ENCODE measurements around the gene NEK6.

DNA sequence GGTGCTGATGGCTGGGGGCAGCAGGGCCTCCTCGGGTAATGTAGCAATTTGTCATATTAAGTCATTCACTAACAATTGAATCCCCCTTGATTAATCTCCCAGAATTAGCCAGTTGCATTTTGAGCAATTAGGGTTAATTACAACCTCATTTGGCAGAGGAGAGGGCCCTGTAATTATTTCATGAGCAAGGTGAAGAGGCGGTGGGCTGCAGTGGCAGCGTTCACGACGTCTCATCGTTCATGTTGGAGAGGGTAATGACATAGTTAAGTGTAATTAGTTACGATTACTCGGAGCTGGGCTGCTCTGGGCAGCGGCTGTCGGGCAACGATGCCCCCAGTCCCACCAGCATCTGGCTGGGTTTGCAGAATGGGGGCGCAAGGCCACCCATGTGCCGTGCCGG lies 46.0 kb downstream of the NEK6 start:
- TF ChIP-seq, protein P1, sequence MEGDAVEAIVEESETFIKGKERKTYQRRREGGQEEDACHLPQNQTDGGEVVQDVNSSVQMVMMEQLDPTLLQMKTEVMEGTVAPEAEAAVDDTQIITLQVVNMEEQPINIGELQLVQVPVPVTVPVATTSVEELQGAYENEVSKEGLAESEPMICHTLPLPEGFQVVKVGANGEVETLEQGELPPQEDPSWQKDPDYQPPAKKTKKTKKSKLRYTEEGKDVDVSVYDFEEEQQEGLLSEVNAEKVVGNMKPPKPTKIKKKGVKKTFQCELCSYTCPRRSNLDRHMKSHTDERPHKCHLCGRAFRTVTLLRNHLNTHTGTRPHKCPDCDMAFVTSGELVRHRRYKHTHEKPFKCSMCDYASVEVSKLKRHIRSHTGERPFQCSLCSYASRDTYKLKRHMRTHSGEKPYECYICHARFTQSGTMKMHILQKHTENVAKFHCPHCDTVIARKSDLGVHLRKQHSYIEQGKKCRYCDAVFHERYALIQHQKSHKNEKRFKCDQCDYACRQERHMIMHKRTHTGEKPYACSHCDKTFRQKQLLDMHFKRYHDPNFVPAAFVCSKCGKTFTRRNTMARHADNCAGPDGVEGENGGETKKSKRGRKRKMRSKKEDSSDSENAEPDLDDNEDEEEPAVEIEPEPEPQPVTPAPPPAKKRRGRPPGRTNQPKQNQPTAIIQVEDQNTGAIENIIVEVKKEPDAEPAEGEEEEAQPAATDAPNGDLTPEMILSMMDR (IDR thresholded peaks at IDR 0.05) = no peak
- TF ChIP-seq POLR2A (IDR thresholded peaks at IDR 0.05) = no peak
